ENCODE measurements around the gene CNIH2. TPM values are rescaled to one million over a fixed set of nuclear protein-coding genes. Genes with fewer than 3 reads are reported as not detected.
A peak's percentile ranks its signal among the peaks of the same experiment; 100 is the strongest.

The CNIH2 gene
- total and polyA plus RNA-seq, 4 donors: 1.1 to 3.4 (median 1.5) TPM

DNA sequence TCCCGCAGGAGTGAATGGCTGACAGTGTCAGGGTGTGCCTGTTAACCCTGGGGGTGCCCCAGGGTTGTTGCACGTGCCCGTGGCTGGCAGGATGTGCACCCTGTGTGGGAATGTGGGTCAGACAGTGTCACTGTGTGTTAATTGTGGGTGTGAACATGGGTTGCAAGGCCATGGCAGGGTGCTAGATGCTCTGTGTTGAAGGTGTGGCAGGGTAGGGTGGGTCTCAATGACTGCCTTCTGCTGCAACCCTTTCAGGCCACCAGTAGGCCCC is 50.0 kb downstream of the CNIH2 start:
- Histone ChIP-seq H3K4me1 (ENCODE audit: control insufficient read depth in 5 of 5, insufficient read depth in 5 of 5, low read length in 5 of 5) (peaks cover 2 to 48% (median 22%) of the 10 kb centered on the region in 5 donors), H3K9ac (ENCODE audit: insufficient read depth in 1 of 2, low read length in 2 of 2) (no peak overlapping the region), H3K27ac (ENCODE audit: low read depth in 1 of 2, low read length in 1 of 2) (peak overlapping the region in 1 of 2 donors; percentile 18), H3K36me3 (ENCODE audit: control insufficient read depth in 4 of 4, insufficient read depth in 4 of 4, low read length in 4 of 4) (peaks cover 0 to 11% (median 0%) of the 10 kb centered on the region in 4 donors), H3K9me3 (ENCODE audit: control insufficient read depth in 4 of 4, insufficient read depth in 3 of 4, low read length in 3 of 4) (peaks cover 0 to 1% (median 0%) of the 10 kb centered on the region in 4 donors), H3K27me3 (ENCODE audit: control insufficient read depth in 3 of 3, insufficient read depth in 3 of 3, low read length in 2 of 3) (no peaks in the 10 kb centered on the region), H3K4me3 (no peak overlapping the region)
- ATAC-seq (ENCODE audit: insufficient read depth, low FRiP score) (no peak), DNase-seq (no peak)
- TF ChIP-seq, protein P1, sequence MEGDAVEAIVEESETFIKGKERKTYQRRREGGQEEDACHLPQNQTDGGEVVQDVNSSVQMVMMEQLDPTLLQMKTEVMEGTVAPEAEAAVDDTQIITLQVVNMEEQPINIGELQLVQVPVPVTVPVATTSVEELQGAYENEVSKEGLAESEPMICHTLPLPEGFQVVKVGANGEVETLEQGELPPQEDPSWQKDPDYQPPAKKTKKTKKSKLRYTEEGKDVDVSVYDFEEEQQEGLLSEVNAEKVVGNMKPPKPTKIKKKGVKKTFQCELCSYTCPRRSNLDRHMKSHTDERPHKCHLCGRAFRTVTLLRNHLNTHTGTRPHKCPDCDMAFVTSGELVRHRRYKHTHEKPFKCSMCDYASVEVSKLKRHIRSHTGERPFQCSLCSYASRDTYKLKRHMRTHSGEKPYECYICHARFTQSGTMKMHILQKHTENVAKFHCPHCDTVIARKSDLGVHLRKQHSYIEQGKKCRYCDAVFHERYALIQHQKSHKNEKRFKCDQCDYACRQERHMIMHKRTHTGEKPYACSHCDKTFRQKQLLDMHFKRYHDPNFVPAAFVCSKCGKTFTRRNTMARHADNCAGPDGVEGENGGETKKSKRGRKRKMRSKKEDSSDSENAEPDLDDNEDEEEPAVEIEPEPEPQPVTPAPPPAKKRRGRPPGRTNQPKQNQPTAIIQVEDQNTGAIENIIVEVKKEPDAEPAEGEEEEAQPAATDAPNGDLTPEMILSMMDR (IDR thresholded peaks at IDR 0.05; ENCODE audit: control extremely low read depth, extremely low read depth): no peak
- 63 to 79% methylated on average over 3 of the region's 3 CpGs for WGBS, 2 donors

DNA sequence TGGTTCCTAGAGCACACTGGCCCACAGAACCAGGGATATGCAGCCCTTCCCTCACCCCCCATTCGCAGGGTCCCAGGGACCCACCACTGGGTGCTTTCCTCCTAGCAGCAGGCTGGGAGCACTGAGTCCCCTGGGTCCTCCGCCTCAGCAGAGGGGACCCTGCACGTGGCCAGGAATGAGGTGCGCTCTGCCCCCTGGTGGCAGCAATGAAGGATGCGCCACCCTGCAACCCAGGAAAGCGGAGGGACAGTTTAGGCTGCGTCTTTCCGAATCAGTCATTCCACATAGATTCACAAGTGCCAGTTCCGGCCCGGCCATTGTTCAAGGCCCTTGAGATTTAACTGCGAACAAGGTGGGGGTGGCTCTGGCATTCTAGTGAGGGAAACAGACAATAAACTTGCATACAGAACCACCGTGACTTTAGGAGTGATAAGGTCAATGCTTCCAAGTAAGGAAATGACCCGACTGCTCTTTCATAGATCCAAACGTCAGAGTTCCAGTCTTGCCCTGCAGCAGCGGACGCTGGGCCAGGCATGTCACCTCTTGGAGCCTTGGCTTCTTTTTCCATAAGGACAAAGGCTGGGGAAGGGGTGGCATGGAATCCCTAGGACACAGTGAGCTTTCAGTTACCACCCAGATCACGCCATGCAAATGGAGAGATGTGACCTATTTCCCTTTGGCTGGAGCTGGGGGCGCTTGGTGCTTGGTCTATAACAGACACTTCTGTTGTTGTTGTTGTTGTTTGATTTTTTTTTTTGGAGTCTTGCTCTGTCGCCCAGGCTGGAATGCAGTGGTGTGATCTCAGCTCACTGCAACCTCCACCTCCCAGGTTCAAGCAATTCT is 50.5 kb downstream of the CNIH2 start:
- peak; percentile 80 for ATAC-seq (ENCODE audit: insufficient read depth, low FRiP score)
- H3K9me3 ChIP-seq (ENCODE audit: control insufficient read depth in 4 of 4, insufficient read depth in 3 of 4, low read length in 3 of 4): peaks cover 0 to 1% (median 0%) of the 10 kb centered on the region in 4 donors
- DNase-seq: peak; percentile 86 to 89 (median 87)
- H3K4me1 ChIP-seq (ENCODE audit: control insufficient read depth in 5 of 5, insufficient read depth in 5 of 5, low read length in 5 of 5): peaks cover 2 to 48% (median 22%) of the 10 kb centered on the region in 5 donors
- H3K36me3 ChIP-seq (ENCODE audit: control insufficient read depth in 4 of 4, insufficient read depth in 4 of 4, low read length in 4 of 4): peaks cover 0 to 13% (median 0%) of the 10 kb centered on the region in 4 donors
- H3K27me3 ChIP-seq (ENCODE audit: control insufficient read depth in 3 of 3, insufficient read depth in 3 of 3, low read length in 2 of 3): no peaks in the 10 kb centered on the region
- 9 to 12% methylated on average over 19 of the region's 19 CpGs for WGBS, 2 donors
- peak overlapping the region in 1 of 2 donors; percentile 18 for H3K27ac ChIP-seq (ENCODE audit: low read depth in 1 of 2, low read length in 1 of 2)
- TF ChIP-seq, protein P1 (IDR thresholded peaks at IDR 0.05; ENCODE audit: control extremely low read depth, extremely low read depth): peak; percentile 92
- H3K4me3 ChIP-seq: no peak overlapping the region
- peak overlapping the region in 1 of 2 donors; percentile 20 for H3K9ac ChIP-seq (ENCODE audit: insufficient read depth in 1 of 2, low read length in 2 of 2)

DNA sequence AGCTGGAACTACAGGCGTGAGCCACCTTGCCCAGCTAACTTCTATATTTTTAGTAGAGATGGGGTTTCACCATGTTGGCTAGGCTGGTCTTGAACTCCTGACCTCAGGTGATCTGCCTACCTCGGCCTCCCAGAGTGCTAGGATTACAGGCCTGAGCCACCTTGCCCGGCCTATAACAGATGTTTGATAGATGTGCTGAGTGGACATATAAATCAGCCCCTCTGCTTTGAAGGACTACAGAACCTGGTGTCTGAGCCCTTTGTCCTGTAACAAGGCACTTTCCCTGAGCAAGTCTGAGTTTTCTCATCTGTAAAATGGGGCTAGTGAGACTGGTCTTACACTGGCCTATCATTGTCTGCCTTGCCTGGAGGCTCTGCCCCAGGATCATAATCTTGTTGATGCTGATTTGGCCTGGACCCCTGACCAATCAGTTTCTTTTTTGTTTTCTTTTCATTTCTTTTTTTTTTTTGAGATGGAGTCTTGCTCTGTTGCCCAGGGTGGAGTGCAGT is 51.2 kb downstream of the CNIH2 start:
- TF ChIP-seq, protein P1 (IDR thresholded peaks at IDR 0.05; ENCODE audit: control extremely low read depth, extremely low read depth): no peak
- Histone ChIP-seq H3K4me3 (no peak overlapping the region), H3K27me3 (ENCODE audit: control insufficient read depth in 3 of 3, insufficient read depth in 3 of 3, low read length in 2 of 3) (no peaks in the 10 kb centered on the region), H3K36me3 (ENCODE audit: control insufficient read depth in 4 of 4, insufficient read depth in 4 of 4, low read length in 4 of 4) (peaks cover 0 to 20% (median 0%) of the 10 kb centered on the region in 4 donors), H3K9ac (ENCODE audit: insufficient read depth in 1 of 2, low read length in 2 of 2) (no peak overlapping the region), H3K27ac (ENCODE audit: low read depth in 1 of 2, low read length in 1 of 2) (no peak overlapping the region), H3K4me1 (ENCODE audit: control insufficient read depth in 5 of 5, insufficient read depth in 5 of 5, low read length in 5 of 5) (peaks cover 2 to 47% (median 19%) of the 10 kb centered on the region in 5 donors), H3K9me3 (ENCODE audit: control insufficient read depth in 4 of 4, insufficient read depth in 3 of 4, low read length in 3 of 4) (peaks cover 0 to 1% (median 0%) of the 10 kb centered on the region in 4 donors)
- DNase-seq (no peak), ATAC-seq (ENCODE audit: insufficient read depth, low FRiP score) (no peak)
- 92 to 98% methylated on average over 3 of the region's 3 CpGs for whole genome bisulfite sequencing, 2 donors
